H9 (cell line): ENCODE measurements around the gene F7. TPM values are rescaled to one million over a fixed set of nuclear protein-coding genes. Genes with fewer than 3 reads are reported as not detected.

ENCODE experiments used
- DNase-seq: peaks from one replicate; pipeline ENCODE4 v3.0.0-alpha.2; 2017
- H2AFZ ChIP-seq: one replicate; pipeline ENCODE4 v1.6.1; 2013; ENCODE audit warnings: mild to moderate bottlenecking, low read length, control low read depth, moderate library complexity
- H2AK5ac ChIP-seq: 2 replicates; pipeline ENCODE4 v1.6.1; 2013; ENCODE audit warnings: low read length, control low read depth, mixed read lengths; ENCODE audit not compliant: insufficient read length
- H2BK120ac ChIP-seq: one replicate; pipeline ENCODE4 v1.6.1; 2013; ENCODE audit warnings: low read depth, mild to moderate bottlenecking, low read length, control low read depth, inconsistent platforms; ENCODE audit not compliant: poor library complexity, severe bottlenecking
- H2BK12ac ChIP-seq: 2 replicates; pipeline ENCODE4 v1.6.1; 2013; ENCODE audit warnings: low read length, control low read depth, mixed read lengths, low read depth; ENCODE audit not compliant: insufficient read length
- H2BK15ac ChIP-seq: 2 replicates; pipeline ENCODE4 v1.6.1; 2013; ENCODE audit warnings: low read depth, low read length, control low read depth
- H2BK20ac ChIP-seq: one replicate; pipeline ENCODE4 v1.6.1; 2013; ENCODE audit warnings: low read depth, mild to moderate bottlenecking, low read length, control low read depth, inconsistent platforms; ENCODE audit not compliant: poor library complexity, severe bottlenecking
- H2BK5ac ChIP-seq: 2 replicates; pipeline ENCODE4 v1.6.1; 2013; ENCODE audit warnings: low read length, control low read depth, mixed read lengths; ENCODE audit not compliant: insufficient read length
- H3K14ac ChIP-seq: 2 replicates; pipeline ENCODE4 v1.6.1; 2013; ENCODE audit warnings: low read length, control low read depth; ENCODE audit not compliant: insufficient read depth
- H3K18ac ChIP-seq: 2 replicates; pipeline ENCODE4 v1.6.1; 2013; ENCODE audit warnings: low read depth, mild to moderate bottlenecking, mixed read lengths, low read length, control low read depth; ENCODE audit not compliant: insufficient read length
- H3K23ac ChIP-seq: 2 replicates; pipeline ENCODE4 v1.6.1; 2013; ENCODE audit warnings: low read length, control low read depth, mixed read lengths, low read depth; ENCODE audit not compliant: insufficient read length
- H3K23me2 ChIP-seq: 2 replicates; pipeline ENCODE4 v1.6.1; 2013; ENCODE audit warnings: low read depth, mild to moderate bottlenecking, mixed read lengths, low read length, control low read depth; ENCODE audit not compliant: insufficient read length, poor library complexity, severe bottlenecking
- H3K27ac ChIP-seq: 2 replicates; pipeline ENCODE4 v1.5.1; 2013; ENCODE audit warnings: low read length, control low read depth, mixed read lengths, low read depth; ENCODE audit not compliant: insufficient read length
- H3K27me3 ChIP-seq: 2 replicates; pipeline ENCODE4 v1.6.1; 2013; ENCODE audit warnings: low read length, control low read depth, inconsistent platforms; ENCODE audit not compliant: insufficient read depth
- H3K4ac ChIP-seq: 2 replicates; pipeline ENCODE4 v1.6.1; 2013; ENCODE audit warnings: low read depth, mild to moderate bottlenecking, control low read depth, inconsistent platforms, low read length, moderate library complexity
- H3K4me1 ChIP-seq: 2 replicates; pipeline ENCODE4 v1.6.1; 2013; ENCODE audit warnings: low read length, control low read depth, inconsistent platforms; ENCODE audit not compliant: insufficient read depth
- H3K4me2 ChIP-seq: 2 replicates; pipeline ENCODE4 v1.6.1; 2013; ENCODE audit warnings: low read length, control low read depth, mixed read lengths; ENCODE audit not compliant: insufficient read length, insufficient read depth
- H3K56ac ChIP-seq: 2 replicates; pipeline ENCODE4 v1.6.1; 2013; ENCODE audit warnings: low read depth, mild to moderate bottlenecking, mixed read lengths, low read length, control low read depth; ENCODE audit not compliant: insufficient read length
- H3K79me1 ChIP-seq: 2 replicates; pipeline ENCODE4 v1.6.1; 2013; ENCODE audit warnings: low read depth, mild to moderate bottlenecking, moderate library complexity, low read length, control low read depth, inconsistent platforms; ENCODE audit not compliant: insufficient read depth, poor library complexity, severe bottlenecking
- H3K79me2 ChIP-seq: 2 replicates; pipeline ENCODE4 v1.6.1; 2013; ENCODE audit warnings: low read length, control low read depth, inconsistent platforms; ENCODE audit not compliant: insufficient read depth
- H3K9ac ChIP-seq: 2 replicates; pipeline ENCODE4 v1.6.1; 2013; ENCODE audit warnings: low read length, control low read depth, mixed read lengths; ENCODE audit not compliant: insufficient read length; ENCODE audit errors: extremely low read depth
- H3K9me3 ChIP-seq: one replicate; pipeline ENCODE4 v1.6.1; 2013; ENCODE audit warnings: low read depth, low read length, inconsistent platforms; ENCODE audit not compliant: control insufficient read depth
- H3T11ph ChIP-seq: one replicate; pipeline ENCODE4 v1.6.1; 2013; ENCODE audit warnings: mild to moderate bottlenecking, low read length, control low read depth, inconsistent platforms
- H4K20me1 ChIP-seq: one replicate; pipeline ENCODE4 v1.6.1; 2013; ENCODE audit not compliant: control insufficient read depth, insufficient read length, insufficient read depth
- H4K5ac ChIP-seq: 2 replicates; pipeline ENCODE4 v1.6.1; 2013; ENCODE audit warnings: low read depth, mild to moderate bottlenecking, mixed read lengths, low read length, control low read depth; ENCODE audit not compliant: insufficient read length
- H4K8ac ChIP-seq: replicated peaks from 2 replicates; pipeline ENCODE4 v1.6.1; 2013; ENCODE audit warnings: low read length, control low read depth, mixed read lengths, low read depth; ENCODE audit not compliant: insufficient read length
- H4K91ac ChIP-seq: 2 replicates; pipeline ENCODE4 v1.6.1; 2013; ENCODE audit warnings: low read depth, mild to moderate bottlenecking, moderate library complexity, mixed read lengths, low read length, control low read depth; ENCODE audit not compliant: insufficient read length
- H3K27ac Mint-ChIP-seq, 3 experiments: 2 replicates in 2 of 3; 3 replicates in 1 of 3; pipeline ENCODE4 v1.8.0; 2020 to 2021; ENCODE audit warnings: mixed read lengths in 3 of 3, mild to moderate bottlenecking in 1 of 3, moderate library complexity in 1 of 3
- H3K27me3 Mint-ChIP-seq: 2 replicates; pipeline ENCODE4 v1.8.0; 2021; ENCODE audit warnings: low read depth, mild to moderate bottlenecking, moderate library complexity, mixed read lengths
- H3K36me3 Mint-ChIP-seq, 3 experiments: 2 replicates in 2 of 3; 3 replicates in 1 of 3; pipeline ENCODE4 v1.8.0; 2020 to 2021; ENCODE audit warnings: low read depth in 3 of 3, mixed read lengths in 3 of 3; ENCODE audit not compliant: insufficient read depth in 1 of 3
- H3K4me1 Mint-ChIP-seq, 2 experiments: 2 replicates each; pipeline ENCODE4 v1.8.0; 2020; ENCODE audit warnings: mixed read lengths in 2 of 2
- H3K4me3 Mint-ChIP-seq, 2 experiments: 2 replicates in 1 of 2; 3 replicates in 1 of 2; pipeline ENCODE4 v1.8.0; 2020 to 2021; ENCODE audit warnings: mild to moderate bottlenecking in 2 of 2, mixed read lengths in 2 of 2, moderate library complexity in 1 of 2
- H3K9me3 Mint-ChIP-seq, 2 experiments: 2 replicates in 1 of 2; 3 replicates in 1 of 2; pipeline ENCODE4 v1.8.0; 2020; ENCODE audit warnings: mild to moderate bottlenecking in 2 of 2, mixed read lengths in 2 of 2, moderate library complexity in 1 of 2
- CTCF ChIP-seq: fragments of 200-600 bp; sonication (generic); conservative IDR thresholded peaks from 3 replicates; pipeline ENCODE4 v1.8.0; 2021; ENCODE audit warnings: antibody characterized with exemption, mild to moderate bottlenecking
- WGBS: extraction: QIAGEN DNeasy Blood & Tissue Kit; methylation state at CpG from one replicate; pipeline ENCODE4 v1.1.7; 2013; ENCODE audit warnings: missing lambda C conversion rate, low lambda C conversion rate, mixed read lengths; ENCODE audit not compliant: insufficient read length; ENCODE audit errors: extremely low coverage; 5-methylcytosine and 5-hydroxymethylcytosine counted together
- total RNA-seq: library from RNA; stranded (reverse); gene quantifications from 2 replicates; pipeline ENCODE4 v1.2.1, GENCODE V29; 2021

F7 gene
- total RNA-seq, 1 experiment from 2014 or later, result 0.81 TPM

- Histone ChIP-seq H3K27ac (no peak overlapping the region), H4K8ac (no peak overlapping the region), H3K4me2 (no peak overlapping the region), H3K56ac (no peak overlapping the region), H3K23ac (no peak overlapping the region), H2AK5ac (no peak overlapping the region), H2AFZ (no peak overlapping the region), H3K27me3 (no peaks in the 10 kb centered on the region), H3K4ac (no peak overlapping the region), H3K79me2 (no peaks in the 10 kb centered on the region), H3K18ac (no peak overlapping the region), H3K23me2 (no peaks in the 10 kb centered on the region), H2BK12ac (no peak overlapping the region), H3K4me1 (no peaks in the 10 kb centered on the region), H2BK20ac (no peak overlapping the region), H3T11ph (no peak overlapping the region), H4K5ac (no peak overlapping the region), H3K79me1 (no peaks in the 10 kb centered on the region), H2BK5ac (no peak overlapping the region), H3K14ac (no peak overlapping the region), H3K9ac (no peak overlapping the region), H3K9me3 (no peaks in the 10 kb centered on the region), H4K20me1 (no peaks in the 10 kb centered on the region), H4K91ac (no peak overlapping the region), H2BK15ac (no peak overlapping the region), H2BK120ac (no peak overlapping the region)
- Mint-ChIP-seq H3K27ac (peak overlapping the region; percentile 29 to 94 (median 69)), H3K4me3 (no peak overlapping the region; a peak in 1 of 5 replicates), H3K27me3 (no peaks in the 10 kb centered on the region), H3K9me3 (no peaks in the 10 kb centered on the region), H3K4me1 (peaks cover 12 to 18% of the 10 kb centered on the region in 2 experiments), H3K36me3 (peaks cover 12 to 50% (median 26%) of the 10 kb centered on the region in 3 experiments; a peak in 5 of 7 replicates)
- no peak for TF ChIP-seq CTCF
- DNase-seq, result no peak
- no CpG with 5 or more reads among the region's 13 CpGs for WGBS
Measured at GRCh38 chr13:113169277-113170272, 64.0 kb downstream of the F7 start.

Other genes starting within 250 kb of the F7 start
- 17.0 and 18.5 TPM in 2 replicates for gene MCF2L, start 136.6 kb upstream of the F7 start, total RNA-seq
- 1.7 TPM in 2 replicates for gene F10, start 17.0 kb downstream of the F7 start, total RNA-seq
- gene PROZ, start 52.9 kb downstream of the F7 start, total RNA-seq, result not detected in 2 replicates
- gene PCID2, start 102.9 kb downstream of the F7 start, total RNA-seq, result 62.3 and 66.0 TPM in 2 replicates
- gene CUL4A, start 103.8 kb downstream of the F7 start, total RNA-seq, result 94.7 and 97.9 TPM in 2 replicates
- 131 and 139 TPM in 2 replicates for gene LAMP1, start 191.4 kb downstream of the F7 start, total RNA-seq